Loucy (cell line): ENCODE data around the gene FAM20C.

ENCODE experiments used
- EZH2phosphoT487 ChIP-seq: fragments of 200-600 bp; IDR thresholded peaks from 2 replicates; pipeline ENCODE4 v1.6.1; 2018; ENCODE audit warnings: antibody characterized with exemption, mild to moderate bottlenecking, moderate library complexity, borderline replicate concordance
- TF ChIP-seq, protein P1 (sequence below): fragments of 200-600 bp; sonication (generic); conservative IDR thresholded peaks from 2 replicates; pipeline ENCODE4 v1.5.1; 2014; ENCODE audit warnings: mild to moderate bottlenecking, antibody characterized with exemption, low read length

GRCh38 chr7:297611-298374 is 105.4 kb downstream of the FAM20C start:
- TF ChIP-seq, protein P1, sequence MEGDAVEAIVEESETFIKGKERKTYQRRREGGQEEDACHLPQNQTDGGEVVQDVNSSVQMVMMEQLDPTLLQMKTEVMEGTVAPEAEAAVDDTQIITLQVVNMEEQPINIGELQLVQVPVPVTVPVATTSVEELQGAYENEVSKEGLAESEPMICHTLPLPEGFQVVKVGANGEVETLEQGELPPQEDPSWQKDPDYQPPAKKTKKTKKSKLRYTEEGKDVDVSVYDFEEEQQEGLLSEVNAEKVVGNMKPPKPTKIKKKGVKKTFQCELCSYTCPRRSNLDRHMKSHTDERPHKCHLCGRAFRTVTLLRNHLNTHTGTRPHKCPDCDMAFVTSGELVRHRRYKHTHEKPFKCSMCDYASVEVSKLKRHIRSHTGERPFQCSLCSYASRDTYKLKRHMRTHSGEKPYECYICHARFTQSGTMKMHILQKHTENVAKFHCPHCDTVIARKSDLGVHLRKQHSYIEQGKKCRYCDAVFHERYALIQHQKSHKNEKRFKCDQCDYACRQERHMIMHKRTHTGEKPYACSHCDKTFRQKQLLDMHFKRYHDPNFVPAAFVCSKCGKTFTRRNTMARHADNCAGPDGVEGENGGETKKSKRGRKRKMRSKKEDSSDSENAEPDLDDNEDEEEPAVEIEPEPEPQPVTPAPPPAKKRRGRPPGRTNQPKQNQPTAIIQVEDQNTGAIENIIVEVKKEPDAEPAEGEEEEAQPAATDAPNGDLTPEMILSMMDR = no peak
- TF ChIP-seq EZH2phosphoT487 = no peak
